Ishikawa (cell line): Measurements from ENCODE around the gene PPFIBP2.

Experiments used
- CEBPB ChIP-seq: IDR thresholded peaks from 2 replicates; pipeline ENCODE4 v1.6.1; 2012
- CREB1 ChIP-seq: IDR thresholded peaks from 2 replicates; pipeline ENCODE4 v1.6.1; 2012; ENCODE audit warnings: low read depth
- EP300 ChIP-seq: IDR thresholded peaks from 2 replicates; pipeline ENCODE4 v1.6.1; 2012; ENCODE audit warnings: borderline replicate concordance
- MAX ChIP-seq: IDR thresholded peaks from 2 replicates; pipeline ENCODE4 v1.6.1; 2012
- REST ChIP-seq: IDR thresholded peaks from 2 replicates; pipeline ENCODE4 v1.6.1; 2012; ENCODE audit warnings: low read depth, mild to moderate bottlenecking
- TEAD4 ChIP-seq: IDR thresholded peaks from 2 replicates; pipeline ENCODE4 v1.6.1; 2012
- ZBTB7A ChIP-seq: IDR thresholded peaks from 2 replicates; pipeline ENCODE4 v1.6.1; 2012; ENCODE audit warnings: low read depth

- TF ChIP-seq TEAD4 (no peak), REST (no peak), MAX (no peak), CEBPB (no peak), EP300 (no peak), ZBTB7A (no peak), CREB1 (no peak)
Measured at GRCh38 chr11:7613394-7613720, 99.6 kb downstream of the PPFIBP2 start.
